H1 (cell line): Measurements from ENCODE around the gene HDLBP. TPM values are rescaled to one million over a fixed set of nuclear protein-coding genes. Genes with fewer than 3 reads are reported as not detected.

Experiments used
- CTCF ChIA-PET: fragments of 300-600 bp; sonication (Branson Sonifier 250); formaldehyde crosslinking; loops from one replicate; lab custom pipeline; 2021; ENCODE audit not compliant: partially characterized antibody; lab: Charles Lee
- POLR2A ChIA-PET: fragments of 300-600 bp; sonication (Branson Sonifier 250); formaldehyde crosslinking; loops from one replicate; lab custom pipeline; 2021; ENCODE audit warnings: inconsistent platforms; ENCODE audit not compliant: partially characterized antibody; lab: Charles Lee
- DNase-seq, 2 experiments: peaks; one replicate each; pipeline versions ENCODE4 v3.0.0 to v3.0.0-alpha.2; 2010 to 2022; ENCODE audit warnings: low spot score in 2 of 2, low read depth in 1 of 2, mixed read lengths in 1 of 2
- FAIRE-seq: peaks from 2 replicates; lab custom pipeline; 2011; peaks lifted over from hg19 to GRCh38; lab: Jason Lieb, UNC
- H2AFZ ChIP-seq: 2 replicates; pipeline ENCODE4 v1.8.1; 2012; ENCODE audit warnings: low read length, inconsistent platforms
- H2AK5ac ChIP-seq: 2 replicates; pipeline ENCODE4 v1.6.1; 2013; ENCODE audit warnings: low read depth, low read length
- H2BK120ac ChIP-seq: replicated peaks from 2 replicates; pipeline ENCODE3; 2013; ENCODE audit warnings: low read depth, low read length, inconsistent platforms
- H2BK12ac ChIP-seq: 2 replicates; pipeline ENCODE4 v1.6.1; 2013; ENCODE audit warnings: low read depth, low read length
- H2BK15ac ChIP-seq: 2 replicates; pipeline ENCODE4 v1.6.1; 2013; ENCODE audit warnings: low read length
- H2BK20ac ChIP-seq: 2 replicates; pipeline ENCODE4 v1.6.1; 2013; ENCODE audit warnings: low read length
- H2BK5ac ChIP-seq: 2 replicates; pipeline ENCODE4 v1.6.1; 2013; ENCODE audit warnings: low read depth, low read length
- H3K14ac ChIP-seq: 2 replicates; pipeline ENCODE4 v1.6.1; 2013; ENCODE audit warnings: inconsistent platforms; ENCODE audit not compliant: insufficient read length
- H3K18ac ChIP-seq: 2 replicates; pipeline ENCODE4 v1.6.1; 2013; ENCODE audit warnings: low read length; ENCODE audit errors: extremely low read depth
- H3K23ac ChIP-seq: 2 replicates; pipeline ENCODE4 v1.6.1; 2013; ENCODE audit warnings: inconsistent platforms; ENCODE audit not compliant: insufficient read length
- H3K23me2 ChIP-seq: 2 replicates; pipeline ENCODE4 v1.6.1; 2013; ENCODE audit warnings: low read depth, low read length
- H3K27ac ChIP-seq: 2 replicates; pipeline ENCODE4 v1.6.1; 2011; ENCODE audit warnings: low read depth, low read length, inconsistent platforms
- H3K27me3 ChIP-seq, 4 experiments: replicated peaks in 1 of 4; 1 replicate in 1 of 4; 2 replicates in 3 of 4; pipeline versions ENCODE4 v1.6.1 to v1.8.1; 2011 to 2013; ENCODE audit warnings: low read length in 3 of 4, mild to moderate bottlenecking in 3 of 4, inconsistent platforms in 2 of 4, mixed read lengths in 2 of 4, moderate library complexity in 1 of 4; ENCODE audit not compliant: control insufficient read depth in 3 of 4, insufficient read depth in 3 of 4; ENCODE audit errors: extremely low read depth in 1 of 4
- H3K36me3 ChIP-seq, 4 experiments: 2 replicates each; pipeline versions ENCODE4 v1.6.1 to v1.8.1; 2011 to 2013; ENCODE audit warnings: mild to moderate bottlenecking in 4 of 4, low read length in 3 of 4, moderate library complexity in 2 of 4, control low read depth in 1 of 4, inconsistent platforms in 1 of 4; ENCODE audit not compliant: insufficient read depth in 4 of 4, control insufficient read depth in 2 of 4
- H3K4ac ChIP-seq: replicated peaks from 2 replicates; pipeline ENCODE3; 2013; ENCODE audit warnings: low read length, low read depth, mixed read lengths, inconsistent platforms; ENCODE audit not compliant: insufficient read length
- H3K4me1 ChIP-seq, 4 experiments: replicated peaks in 1 of 4; 1 replicate in 1 of 4; 2 replicates in 3 of 4; pipeline versions ENCODE4 v1.6.1 to v1.8.1; 2011 to 2013; ENCODE audit warnings: low read length in 3 of 4, inconsistent platforms in 2 of 4, mixed read lengths in 1 of 4; ENCODE audit not compliant: insufficient read depth in 4 of 4, control insufficient read depth in 3 of 4
- H3K4me2 ChIP-seq, 2 experiments: 2 replicates each; pipeline versions ENCODE4 v1.6.1 to v1.8.1; 2011 to 2013; ENCODE audit warnings: low read depth in 2 of 2, low read length in 2 of 2, control low read depth in 1 of 2, inconsistent platforms in 1 of 2, mild to moderate bottlenecking in 1 of 2; ENCODE audit not compliant: insufficient read depth in 1 of 2
- H3K4me3 ChIP-seq, 4 experiments: fragments of 200-600, 300-600 bp in 1 of 4; sonication (generic), shearing (Covaris generic), sonication (Bioruptor Twin) in 1 of 4; 2 replicates each; pipeline versions ENCODE4 v1.5.1 to v1.8.1; 2011 to 2016; ENCODE audit warnings: low read length in 4 of 4, low read depth in 3 of 4, control low read depth in 2 of 4, inconsistent platforms in 2 of 4, mild to moderate bottlenecking in 2 of 4, mixed read lengths in 1 of 4, moderate library complexity in 1 of 4; ENCODE audit not compliant: insufficient read depth in 2 of 4; ENCODE audit errors: extremely low read depth in 1 of 4
- H3K56ac ChIP-seq: replicated peaks from 2 replicates; pipeline ENCODE3; 2013; ENCODE audit warnings: low read depth, mild to moderate bottlenecking, mixed read lengths, low read length, inconsistent platforms; ENCODE audit not compliant: insufficient read length
- H3K79me1 ChIP-seq: 2 replicates; pipeline ENCODE4 v1.6.1; 2013; ENCODE audit warnings: low read depth, low read length, control low read depth
- H3K79me2 ChIP-seq, 2 experiments: 2 replicates each; pipeline versions ENCODE4 v1.6.1 to v1.8.1; 2012 to 2013; ENCODE audit warnings: low read length in 2 of 2, mild to moderate bottlenecking in 2 of 2, inconsistent platforms in 1 of 2; ENCODE audit not compliant: insufficient read depth in 2 of 2, control insufficient read depth in 1 of 2
- H3K9ac ChIP-seq, 4 experiments: replicated peaks in 1 of 4; 1 replicate in 1 of 4; 2 replicates in 3 of 4; pipeline versions ENCODE4 v1.6.1 to v1.8.1; 2011 to 2013; ENCODE audit warnings: low read depth in 3 of 4, low read length in 3 of 4, control low read depth in 2 of 4, mild to moderate bottlenecking in 2 of 4, moderate library complexity in 2 of 4, inconsistent platforms in 1 of 4; ENCODE audit errors: extremely low read depth in 1 of 4
- H3K9me3 ChIP-seq, 2 experiments: 2 replicates each; pipeline versions ENCODE4 v1.6.1 to v1.8.1; 2012 to 2013; ENCODE audit warnings: mild to moderate bottlenecking in 2 of 2, moderate library complexity in 2 of 2, control low read depth in 1 of 2, inconsistent platforms in 1 of 2, low read depth in 1 of 2, low read length in 1 of 2, mixed read lengths in 1 of 2; ENCODE audit not compliant: insufficient read depth in 2 of 2
- H4K20me1 ChIP-seq, 2 experiments: replicated peaks in 1 of 2; 2 replicates each; pipeline versions ENCODE3 to v1.8.1; 2011 to 2013; ENCODE audit warnings: inconsistent platforms in 2 of 2, low read length in 2 of 2, mild to moderate bottlenecking in 1 of 2; ENCODE audit not compliant: insufficient read depth in 2 of 2, control insufficient read depth in 1 of 2
- H4K5ac ChIP-seq: 2 replicates; pipeline ENCODE4 v1.6.1; 2013; ENCODE audit warnings: low read length, low read depth, mixed read lengths, inconsistent platforms; ENCODE audit not compliant: insufficient read length
- H4K8ac ChIP-seq: 2 replicates; pipeline ENCODE4 v1.8.0; 2013; ENCODE audit warnings: mild to moderate bottlenecking, moderate library complexity, low read length, inconsistent platforms; ENCODE audit not compliant: insufficient read depth; ENCODE audit errors: extremely low read depth
- H4K91ac ChIP-seq: replicated peaks from 2 replicates; pipeline ENCODE3; 2013; ENCODE audit warnings: low read length, mixed read lengths, inconsistent platforms; ENCODE audit not compliant: insufficient read length
- BACH1 ChIP-seq: IDR thresholded peaks from 2 replicates; pipeline ENCODE4 v1.6.1; 2012; ENCODE audit warnings: low read length, improper control_type of control experiment
- CBX5 ChIP-seq: fragments of 300-800, 300-1000 bp; sonication (generic); IDR thresholded peaks from 2 replicates; pipeline ENCODE4 v1.7.1; 2016; ENCODE audit warnings: antibody characterized with exemption, low read length, low read depth
- CHD2 ChIP-seq: IDR thresholded peaks from 2 replicates; pipeline ENCODE4 v1.6.1; 2012; ENCODE audit warnings: low read length, improper control_type of control experiment
- EP300 ChIP-seq, 2 experiments: IDR thresholded peaks; 1 replicate in 1 of 2; 2 replicates in 1 of 2; pipeline ENCODE4 v1.6.1; 2011 to 2012; ENCODE audit warnings: low read depth in 2 of 2, low read length in 2 of 2, mild to moderate bottlenecking in 2 of 2, borderline replicate concordance in 1 of 2, inconsistent platforms in 1 of 2, moderate library complexity in 1 of 2
- GABPA ChIP-seq: IDR thresholded peaks from 2 replicates; pipeline ENCODE4 v1.6.1; 2011; ENCODE audit warnings: mild to moderate bottlenecking, low read length, moderate library complexity, borderline replicate concordance; ENCODE audit not compliant: insufficient read depth
- POLR2A ChIP-seq, 2 experiments: IDR thresholded peaks; 1 replicate in 1 of 2; 2 replicates in 1 of 2; pipeline ENCODE4 v1.6.1; 2011; ENCODE audit warnings: low read depth in 2 of 2, low read length in 2 of 2, mild to moderate bottlenecking in 2 of 2; ENCODE audit errors: control extremely low read depth in 1 of 2
- POLR2AphosphoS5 ChIP-seq: IDR thresholded peaks from 2 replicates; pipeline ENCODE4 v1.6.1; 2011; ENCODE audit warnings: low read depth, low read length
- RNF2 ChIP-seq: fragments of 200-900, 300-1000 bp; sonication (generic); IDR thresholded peaks from 2 replicates; pipeline ENCODE4 v1.7.1; 2016; ENCODE audit warnings: borderline replicate concordance, low read depth, mild to moderate bottlenecking, antibody characterized with exemption, low read length; ENCODE audit not compliant: poor library complexity, severe bottlenecking; ENCODE audit errors: missing control alignments
- SAP30 ChIP-seq: fragments of 300-600 bp; sonication (generic); IDR thresholded peaks from 2 replicates; pipeline ENCODE4 v1.7.1; 2012; ENCODE audit warnings: low read length, moderate library complexity, mild to moderate bottlenecking, inconsistent platforms; ENCODE audit not compliant: insufficient read depth, insufficient replicate concordance
- SP2 ChIP-seq: IDR thresholded peaks from 2 replicates; pipeline ENCODE4 v1.6.1; 2012; ENCODE audit warnings: mild to moderate bottlenecking, low read length, inconsistent platforms
- WGBS, 2 experiments: shearing (Covaris generic) in 1 of 2; methylation state at CpG; one replicate each; pipeline versions ENCODE4 v1.1.6 to v1.1.7; 2013 to 2015; ENCODE audit warnings: low lambda C conversion rate in 2 of 2, mixed read lengths in 2 of 2, inconsistent platforms in 1 of 2, low coverage in 1 of 2, missing lambda C conversion rate in 1 of 2; ENCODE audit not compliant: insufficient replicate concordance in 2 of 2, insufficient coverage in 1 of 2, insufficient read length in 1 of 2; ENCODE audit errors: extremely low coverage in 1 of 2, missing lambda C conversion rate in 1 of 2; 5-methylcytosine and 5-hydroxymethylcytosine counted together
- polyA plus RNA-seq, 7 experiments: library from polyadenylated mRNA; depleted of rRNA in 3 of 7; stranded (reverse) in 5 of 7; unstranded in 2 of 7; fragments of >200 nt in 5 of 7; fragments of 200-250 nt in 2 of 7; gene quantifications; 1 replicate in 5 of 7; 2 replicates in 1 of 7; 4 replicates in 1 of 7; pipeline versions ENCODE4 v1.2.1 to v1.2.3, GENCODE V29; 2011 to 2013; ENCODE audit warnings: missing spikeins in 2 of 7, mixed read lengths in 2 of 7
- total RNA-seq: library from RNA; stranded (reverse); fragmentation: NEBNext Ultra II Directional; extraction: Animal tissue kit (Norgen Biotek cat#: 25700); gene quantifications from 2 replicates; pipeline ENCODE4 v1.2.1, GENCODE V29; 2021
- TF ChIP-seq, protein P1 (sequence below): IDR thresholded peaks from 2 replicates; pipeline ENCODE4 v1.6.1; 2012; ENCODE audit warnings: inconsistent platforms
- TF ChIP-seq, protein P2 (sequence below): IDR thresholded peaks from 2 replicates; pipeline ENCODE4 v1.6.1; 2011; ENCODE audit warnings: low read length, improper control_type of control experiment

Gene HDLBP
- total and polyA plus RNA-seq, 2 of the 8 experiments (the other 6 are each of a cell fraction or from before 2014, with no cell fraction given), result 185 to 360 TPM

DNA sequence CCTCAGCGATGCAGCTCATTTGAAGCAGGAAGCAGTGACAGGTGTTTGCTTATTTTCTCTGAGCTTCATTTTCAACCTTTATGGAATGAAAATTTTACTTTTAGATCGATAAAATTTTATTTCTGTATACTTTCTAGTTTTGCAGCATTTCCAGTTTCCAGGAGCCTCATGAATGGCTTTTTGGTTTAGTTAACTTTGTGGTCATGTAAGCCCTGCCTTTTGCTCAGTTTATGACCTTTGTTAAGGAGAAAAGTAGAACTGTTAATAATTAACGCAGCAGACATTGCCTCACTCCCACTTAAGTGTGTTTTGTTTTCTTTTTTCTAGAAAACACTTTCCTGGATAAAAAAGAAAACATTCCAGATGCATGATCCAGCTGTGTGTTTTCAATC, 36.2 kb upstream of the HDLBP start:
- no peak overlapping the region for H3K4ac ChIP-seq
- H2BK120ac ChIP-seq, result no peak overlapping the region
- no peaks in the 10 kb centered on the region for H3K9me3 ChIP-seq
- WGBS, 2 experiments, result 81% methylated on average over 3 of the region's 3 CpGs; no CpG with 5 or more reads in 1 of the 2 experiments
- H4K8ac ChIP-seq, result no peak overlapping the region
- peaks cover 1 to 10% (median 5%) of the 10 kb centered on the region in 4 experiments; a peak in 6 of 7 replicates for H3K4me1 ChIP-seq
- no peak overlapping the region for H3K56ac ChIP-seq
- no peak for FAIRE-seq
- no peaks in the 10 kb centered on the region for H3K79me1 ChIP-seq
- ChIA-PET CTCF (interaction anchor here (0.7 kb wide), 1 partner anchor 21 kb away, joined by 4 read pairs; no protein-coding TSS in a partner anchor), POLR2A (no interaction called here)
- H3K9ac ChIP-seq, result no peak overlapping the region
- H3K79me2 ChIP-seq, result peaks cover 0 to 1% of the 10 kb centered on the region in 2 experiments; a peak in 1 of 4 replicates
- no peak overlapping the region for H3K18ac ChIP-seq
- no peak overlapping the region for H4K5ac ChIP-seq
- H3K4me3 ChIP-seq, result no peak overlapping the region
- no peak overlapping the region for H2AFZ ChIP-seq
- H4K91ac ChIP-seq, result no peak overlapping the region
- H3K23ac ChIP-seq, result no peak overlapping the region
- no peak overlapping the region for H2BK20ac ChIP-seq
- H3K14ac ChIP-seq, result no peak overlapping the region
- H2BK5ac ChIP-seq, result no peak overlapping the region
- no peak overlapping the region for H2AK5ac ChIP-seq
- no peak overlapping the region for H3K27ac ChIP-seq
- H3K36me3 ChIP-seq, result peaks cover 26 to 71% (median 60%) of the 10 kb centered on the region in 4 experiments
- peaks cover 0 to 7% of the 10 kb centered on the region in 2 experiments for H4K20me1 ChIP-seq
- H2BK12ac ChIP-seq, result no peak overlapping the region
- no peak overlapping the region for H2BK15ac ChIP-seq
- H3K23me2 ChIP-seq, result peaks cover 5% of the 10 kb centered on the region; the same call in 1 of the 2 replicates
- no peak for DNase-seq
- H3K27me3 ChIP-seq, result no peaks in the 10 kb centered on the region
- no peak overlapping the region for H3K4me2 ChIP-seq
- no peak for TF ChIP-seq SP2
- no peak for TF ChIP-seq CHD2
- no peak for TF ChIP-seq POLR2A (IDR thresholded peaks at IDR 0.05; ENCODE audit: control extremely low read depth in 1 of 2, low read depth in 2 of 2, low read length in 2 of 2)
- no peak for TF ChIP-seq GABPA
- TF ChIP-seq, protein P1, sequence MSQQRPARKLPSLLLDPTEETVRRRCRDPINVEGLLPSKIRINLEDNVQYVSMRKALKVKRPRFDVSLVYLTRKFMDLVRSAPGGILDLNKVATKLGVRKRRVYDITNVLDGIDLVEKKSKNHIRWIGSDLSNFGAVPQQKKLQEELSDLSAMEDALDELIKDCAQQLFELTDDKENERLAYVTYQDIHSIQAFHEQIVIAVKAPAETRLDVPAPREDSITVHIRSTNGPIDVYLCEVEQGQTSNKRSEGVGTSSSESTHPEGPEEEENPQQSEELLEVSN, result no peak
- TF ChIP-seq, protein P2, sequence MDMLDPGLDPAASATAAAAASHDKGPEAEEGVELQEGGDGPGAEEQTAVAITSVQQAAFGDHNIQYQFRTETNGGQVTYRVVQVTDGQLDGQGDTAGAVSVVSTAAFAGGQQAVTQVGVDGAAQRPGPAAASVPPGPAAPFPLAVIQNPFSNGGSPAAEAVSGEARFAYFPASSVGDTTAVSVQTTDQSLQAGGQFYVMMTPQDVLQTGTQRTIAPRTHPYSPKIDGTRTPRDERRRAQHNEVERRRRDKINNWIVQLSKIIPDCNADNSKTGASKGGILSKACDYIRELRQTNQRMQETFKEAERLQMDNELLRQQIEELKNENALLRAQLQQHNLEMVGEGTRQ, result no peak
- TF ChIP-seq EP300 (IDR thresholded peaks at IDR 0.05; ENCODE audit: borderline replicate concordance in 1 of 2, low read depth in 2 of 2, low read length in 2 of 2), result no peak
- no peak for TF ChIP-seq BACH1
- TF ChIP-seq POLR2AphosphoS5, result no peak
- no peak for TF ChIP-seq SAP30
- no peak for TF ChIP-seq CBX5
- TF ChIP-seq RNF2, result no peak
